Fibroblast of lung (primary cell): Measurements from ENCODE around the gene ARFRP1. TPM values are rescaled to one million over a fixed set of nuclear protein-coding genes. Genes with fewer than 3 reads are reported as not detected.

Source experiments
- DNase-seq, 2 donors: peaks; one replicate each; pipeline versions ENCODE4 v3.0.0 to v3.0.0-alpha.2; 2010; ENCODE audit warnings: low read depth in 2 of 2
- H2AFZ ChIP-seq: 2 replicates; pipeline ENCODE4 v1.5.1; 2012; ENCODE audit warnings: low read length, control low read depth, inconsistent platforms
- H3K27ac ChIP-seq: 2 replicates; pipeline ENCODE4 v1.5.1; 2011; ENCODE audit warnings: low read length, control low read depth; ENCODE audit not compliant: insufficient read depth
- H3K27me3 ChIP-seq: 2 replicates; pipeline ENCODE4 v1.5.1; 2011; ENCODE audit warnings: mild to moderate bottlenecking, low read length; ENCODE audit not compliant: control insufficient read depth, insufficient read depth
- H3K36me3 ChIP-seq: 2 replicates; pipeline ENCODE4 v1.5.1; 2011; ENCODE audit warnings: low read length; ENCODE audit not compliant: control insufficient read depth, insufficient read depth
- H3K4me1 ChIP-seq: 2 replicates; pipeline ENCODE4 v1.5.1; 2011; ENCODE audit warnings: low read length; ENCODE audit not compliant: control insufficient read depth, insufficient read depth; ENCODE audit errors: extremely low read depth
- H3K4me2 ChIP-seq: 2 replicates; pipeline ENCODE4 v1.5.1; 2011; ENCODE audit warnings: low read length, control low read depth; ENCODE audit not compliant: insufficient read depth; ENCODE audit errors: extremely low read depth
- H3K4me3 ChIP-seq, 4 experiments: fragments of 200-600 bp in 1 of 4; sonication (generic) in 1 of 4; replicated peaks in 1 of 4; 2 replicates each; pipeline ENCODE4 v1.5.1; 2011 to 2016; ENCODE audit warnings: low read length in 4 of 4, low read depth in 3 of 4, mild to moderate bottlenecking in 3 of 4, control low read depth in 2 of 4, inconsistent platforms in 1 of 4, mixed read lengths in 1 of 4; ENCODE audit not compliant: insufficient read depth in 1 of 4; ENCODE audit errors: control extremely low read depth in 1 of 4
- H3K79me2 ChIP-seq: 2 replicates; pipeline ENCODE4 v1.5.1; 2012; ENCODE audit warnings: mild to moderate bottlenecking, low read length, inconsistent platforms; ENCODE audit not compliant: control insufficient read depth, insufficient read depth
- H3K9ac ChIP-seq: 2 replicates; pipeline ENCODE4 v1.5.1; 2011; ENCODE audit warnings: mild to moderate bottlenecking, low read length, control low read depth; ENCODE audit not compliant: insufficient read depth
- H3K9me3 ChIP-seq: 2 replicates; pipeline ENCODE4 v1.5.1; 2012; ENCODE audit warnings: low read depth, low read length; ENCODE audit not compliant: control insufficient read depth, insufficient read depth
- H4K20me1 ChIP-seq: 2 replicates; pipeline ENCODE4 v1.5.1; 2011; ENCODE audit warnings: low read length; ENCODE audit not compliant: control insufficient read depth, insufficient read depth; ENCODE audit errors: extremely low read depth
- EZH2 ChIP-seq: IDR thresholded peaks from 2 replicates; pipeline ENCODE4 v1.5.1; 2012; ENCODE audit warnings: low read length, control low read depth, mild to moderate bottlenecking; ENCODE audit errors: missing control alignments
- polyA plus RNA-seq, 2 donors: library from polyadenylated mRNA; depleted of rRNA in 1 of 2; stranded (reverse) in 1 of 2; unstranded in 1 of 2; fragments of >200 nt; gene quantifications; 2 replicates each; pipeline ENCODE4 v1.2.1, GENCODE V29; 2011 to 2012; ENCODE audit warnings: missing spikeins in 1 of 2
- total RNA-seq: library from RNA; depleted of rRNA; stranded (reverse); fragments of >200 nt; gene quantifications from 2 replicates; pipeline ENCODE4 v1.2.1, GENCODE V29; 2014
- TF ChIP-seq, protein P1 (sequence below), 2 donors: IDR thresholded peaks in 1 of 2; conservative IDR thresholded peaks in 1 of 2; 1 replicate in 1 of 2; 2 replicates in 1 of 2; pipeline ENCODE4 v1.5.1; 2011 to 2012; ENCODE audit warnings: low read length in 2 of 2, control low read depth in 1 of 2, inconsistent platforms in 1 of 2, low read depth in 1 of 2, mild to moderate bottlenecking in 1 of 2

The ARFRP1 gene
- total and polyA plus RNA-seq, 2 donors (not counting 1 experiment from before 2014, with no cell fraction given): 34.6 to 35.0 TPM

DNA sequence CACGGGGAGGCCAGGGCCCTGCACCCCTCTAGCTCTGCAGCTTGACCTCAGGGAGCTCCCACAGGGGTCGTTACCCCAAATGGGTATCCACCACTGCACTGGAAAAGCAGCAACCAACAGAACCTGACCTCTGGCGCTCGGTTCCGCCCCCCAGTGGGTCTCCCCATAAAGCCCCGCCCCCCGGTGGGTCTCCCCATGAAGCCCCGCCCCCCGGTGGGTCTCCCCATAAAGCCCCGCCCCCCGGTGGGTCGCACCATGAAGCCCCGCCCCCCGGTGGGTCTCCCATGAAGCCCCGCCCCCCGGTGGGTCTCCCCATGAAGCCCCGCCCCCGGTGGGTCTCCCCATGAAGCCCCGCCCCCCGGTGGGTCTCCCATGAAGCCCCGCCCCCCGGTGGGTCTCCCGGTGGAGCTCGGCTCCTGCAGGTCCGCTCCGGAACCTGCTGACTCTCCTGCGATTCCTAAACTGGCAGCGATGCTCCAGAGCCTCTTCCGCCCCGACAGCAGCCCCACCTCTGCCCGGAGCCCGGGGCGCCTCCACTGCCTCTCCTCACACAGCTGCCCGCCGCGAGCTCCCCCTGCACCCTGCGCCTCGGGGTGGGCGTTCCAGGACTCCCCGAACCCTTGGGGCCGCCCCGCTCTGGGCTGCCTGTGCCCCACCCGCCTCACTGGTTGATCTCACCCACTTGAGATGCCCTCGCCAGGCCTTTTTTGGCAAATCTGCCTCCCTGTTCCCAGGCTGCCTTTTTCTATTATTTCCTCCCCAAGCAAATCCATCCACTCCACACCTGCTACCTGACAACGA lies 43.9 kb upstream of the ARFRP1 start:
- no peaks in the 10 kb centered on the region for H3K79me2 ChIP-seq
- H3K4me3 ChIP-seq: no peak overlapping the region
- no peaks in the 10 kb centered on the region for H3K4me1 ChIP-seq
- no peaks in the 10 kb centered on the region for H3K9me3 ChIP-seq
- H2AFZ ChIP-seq: no peak overlapping the region
- TF ChIP-seq, protein P1, sequence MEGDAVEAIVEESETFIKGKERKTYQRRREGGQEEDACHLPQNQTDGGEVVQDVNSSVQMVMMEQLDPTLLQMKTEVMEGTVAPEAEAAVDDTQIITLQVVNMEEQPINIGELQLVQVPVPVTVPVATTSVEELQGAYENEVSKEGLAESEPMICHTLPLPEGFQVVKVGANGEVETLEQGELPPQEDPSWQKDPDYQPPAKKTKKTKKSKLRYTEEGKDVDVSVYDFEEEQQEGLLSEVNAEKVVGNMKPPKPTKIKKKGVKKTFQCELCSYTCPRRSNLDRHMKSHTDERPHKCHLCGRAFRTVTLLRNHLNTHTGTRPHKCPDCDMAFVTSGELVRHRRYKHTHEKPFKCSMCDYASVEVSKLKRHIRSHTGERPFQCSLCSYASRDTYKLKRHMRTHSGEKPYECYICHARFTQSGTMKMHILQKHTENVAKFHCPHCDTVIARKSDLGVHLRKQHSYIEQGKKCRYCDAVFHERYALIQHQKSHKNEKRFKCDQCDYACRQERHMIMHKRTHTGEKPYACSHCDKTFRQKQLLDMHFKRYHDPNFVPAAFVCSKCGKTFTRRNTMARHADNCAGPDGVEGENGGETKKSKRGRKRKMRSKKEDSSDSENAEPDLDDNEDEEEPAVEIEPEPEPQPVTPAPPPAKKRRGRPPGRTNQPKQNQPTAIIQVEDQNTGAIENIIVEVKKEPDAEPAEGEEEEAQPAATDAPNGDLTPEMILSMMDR (conservative IDR thresholded peaks at IDR 0.05 in 1 of 2, IDR thresholded peaks at IDR 0.05 in 1 of 2; ENCODE audit: low read depth in 1 of 2, low read length in 2 of 2): no peak
- TF ChIP-seq EZH2: no peak
- no peaks in the 10 kb centered on the region for H4K20me1 ChIP-seq
- H3K27ac ChIP-seq: no peak overlapping the region
- H3K9ac ChIP-seq: no peak overlapping the region
- no peaks in the 10 kb centered on the region for H3K27me3 ChIP-seq
- H3K36me3 ChIP-seq: no peaks in the 10 kb centered on the region
- no peak overlapping the region for H3K4me2 ChIP-seq
- no peak for DNase-seq

DNA sequence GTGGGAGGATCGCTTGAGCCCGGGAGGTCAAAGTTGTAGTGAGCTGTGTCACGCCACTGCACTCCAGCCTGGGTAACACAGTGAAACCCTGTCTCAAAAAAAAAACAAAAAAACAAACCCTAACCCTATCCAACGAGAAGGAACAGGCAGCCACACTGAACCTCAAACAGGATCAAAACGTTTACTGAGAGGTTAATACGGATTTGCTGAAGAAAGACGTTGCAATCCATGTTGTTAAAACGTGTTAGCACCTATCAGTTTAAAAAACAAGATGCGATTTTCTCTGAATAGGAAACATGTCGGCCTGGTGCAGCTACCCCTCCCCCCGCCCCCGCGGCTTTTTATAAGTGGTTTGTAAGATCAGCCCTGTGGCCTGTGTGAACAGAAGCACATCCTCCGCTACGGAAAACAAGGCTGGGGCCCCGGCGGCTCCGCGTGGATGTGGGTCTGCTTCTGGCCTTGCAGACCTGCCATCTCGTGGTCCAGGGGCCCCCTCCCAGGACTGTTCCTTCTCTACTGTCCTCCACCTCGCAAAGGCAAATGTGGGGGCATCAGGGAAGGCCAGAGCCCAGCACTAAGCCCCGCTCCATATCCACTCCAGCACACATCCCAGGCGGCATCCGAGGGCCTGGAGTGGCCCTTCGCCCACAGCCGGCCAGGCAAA lies 43.2 kb upstream of the ARFRP1 start:
- Histone ChIP-seq H4K20me1 (no peaks in the 10 kb centered on the region), H3K79me2 (no peaks in the 10 kb centered on the region), H2AFZ (no peak overlapping the region), H3K4me3 (no peak overlapping the region), H3K36me3 (no peaks in the 10 kb centered on the region), H3K4me1 (no peaks in the 10 kb centered on the region), H3K27ac (no peak overlapping the region), H3K4me2 (no peak overlapping the region), H3K27me3 (no peaks in the 10 kb centered on the region), H3K9ac (no peak overlapping the region), H3K9me3 (no peaks in the 10 kb centered on the region)
- TF ChIP-seq, protein P1 (conservative IDR thresholded peaks at IDR 0.05 in 1 of 2, IDR thresholded peaks at IDR 0.05 in 1 of 2; ENCODE audit: low read depth in 1 of 2, low read length in 2 of 2): no peak
- TF ChIP-seq EZH2: no peak
- DNase-seq: no peak

DNA sequence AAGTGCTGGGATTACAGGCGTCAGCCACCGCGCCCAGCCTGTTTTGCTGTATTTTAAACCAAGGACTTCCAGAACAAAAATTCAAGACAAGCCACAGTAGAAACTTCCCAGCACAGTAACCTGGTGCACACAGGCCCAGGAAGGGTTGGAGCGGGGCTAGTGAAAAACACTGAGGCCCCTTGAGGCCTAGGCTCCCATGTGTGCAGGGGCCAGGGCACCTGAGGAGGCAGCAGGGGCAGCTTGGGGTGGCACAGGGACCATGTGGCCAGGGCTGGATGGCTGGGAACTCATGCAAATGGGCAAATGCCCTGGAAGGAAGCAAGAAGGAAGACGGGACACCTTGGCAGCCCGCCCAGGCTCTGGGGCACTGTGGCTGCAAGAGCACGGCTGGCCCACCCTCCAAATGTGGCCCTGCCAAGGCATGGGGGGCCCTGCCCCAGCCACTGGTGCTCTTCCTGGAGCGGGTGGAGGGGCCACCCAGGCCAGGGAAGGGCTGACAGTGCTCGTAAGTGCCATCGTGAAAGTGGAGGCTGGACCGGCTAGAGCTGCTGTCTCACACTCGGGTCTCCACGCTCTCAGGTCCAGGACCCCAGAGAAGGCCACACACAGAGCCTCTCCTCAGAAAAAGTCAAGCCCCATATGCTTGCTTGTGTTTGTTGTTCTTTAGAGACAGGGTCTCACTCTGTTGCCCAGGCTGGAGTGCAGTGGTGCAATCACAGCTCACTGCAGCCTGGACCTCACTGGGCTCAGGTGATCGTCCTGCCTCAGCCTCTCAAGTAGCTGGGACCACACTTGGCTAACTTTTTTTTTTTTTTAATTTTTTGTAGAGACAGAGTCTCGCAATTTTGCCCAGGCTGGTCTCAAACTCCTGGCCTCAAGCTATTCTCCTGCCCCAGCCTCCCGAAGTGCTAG lies 42.1 kb upstream of the ARFRP1 start:
- no peaks in the 10 kb centered on the region for H3K36me3 ChIP-seq
- no peak overlapping the region for H3K27ac ChIP-seq
- H3K9ac ChIP-seq: no peak overlapping the region
- H3K79me2 ChIP-seq: no peaks in the 10 kb centered on the region
- no peaks in the 10 kb centered on the region for H3K9me3 ChIP-seq
- H3K4me1 ChIP-seq: no peaks in the 10 kb centered on the region
- no peak overlapping the region for H2AFZ ChIP-seq
- TF ChIP-seq EZH2: no peak
- TF ChIP-seq, protein P1 (conservative IDR thresholded peaks at IDR 0.05 in 1 of 2, IDR thresholded peaks at IDR 0.05 in 1 of 2; ENCODE audit: low read depth in 1 of 2, low read length in 2 of 2): no peak
- no peaks in the 10 kb centered on the region for H4K20me1 ChIP-seq
- H3K4me2 ChIP-seq: no peak overlapping the region
- H3K27me3 ChIP-seq: no peaks in the 10 kb centered on the region
- no peak for DNase-seq
- H3K4me3 ChIP-seq: no peak overlapping the region
